ENCODE measurements around the gene TACC3.
A peak's percentile ranks its signal among the peaks of the same experiment; 100 is the strongest.

TACC3 gene

DNA sequence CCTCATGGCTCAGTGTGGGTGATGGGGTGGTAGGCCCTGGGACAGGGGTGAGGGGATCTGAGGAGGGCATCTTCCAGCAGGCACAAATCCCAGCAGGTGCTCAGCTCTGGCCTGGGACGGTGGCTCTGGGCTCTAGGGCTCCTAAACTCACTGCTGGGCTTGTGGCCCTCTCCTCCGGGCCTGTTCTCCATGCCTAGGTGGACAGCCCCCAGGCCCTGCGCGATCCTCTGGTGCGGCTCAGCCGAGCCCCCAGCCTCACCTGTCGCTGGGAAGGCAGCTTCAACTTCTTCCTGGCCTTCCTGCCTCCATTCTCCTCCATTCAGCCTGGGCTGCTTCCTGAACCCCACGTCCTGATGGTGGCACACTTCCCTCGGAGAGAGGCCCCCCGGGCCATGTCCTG, 52.4 kb downstream of the TACC3 start:
- no peak for DNase-seq (ENCODE audit: low read depth, low spot score)

- DNase-seq (ENCODE audit: low read depth, low spot score) = peak; percentile 87
Measured at GRCh38 chr4:1775731-1776500, 54.6 kb downstream of the TACC3 start.

DNA sequence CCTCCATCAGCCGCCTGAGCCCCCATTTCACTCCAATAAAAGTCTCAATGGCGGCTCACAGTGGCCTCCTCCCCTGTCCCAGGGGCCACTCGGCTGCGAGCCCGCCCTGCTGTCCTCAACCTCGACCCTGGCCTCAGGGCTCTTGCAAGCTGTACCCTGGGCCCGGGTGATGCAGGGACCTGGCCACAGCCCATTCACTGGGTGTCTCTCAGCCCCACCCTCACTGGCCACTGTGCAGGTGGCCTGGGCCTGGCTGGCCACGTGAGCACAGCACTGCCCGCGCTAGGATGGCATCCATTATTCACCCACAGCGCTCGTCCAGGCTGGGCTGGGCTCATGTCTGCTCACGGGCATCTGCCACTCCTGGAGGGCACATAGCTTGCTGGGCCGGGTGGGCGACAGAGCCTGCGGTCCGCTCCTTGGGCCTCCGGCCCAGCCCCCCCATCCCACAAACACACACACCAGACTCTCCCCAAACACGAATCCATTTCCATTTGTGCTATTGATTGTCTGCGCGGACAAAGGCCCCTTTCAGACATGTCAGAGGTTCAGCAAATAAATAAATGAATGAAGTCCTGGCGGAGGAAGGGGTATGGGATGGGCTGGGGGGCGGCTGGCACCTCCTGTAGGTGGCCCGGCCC, 55.3 kb downstream of the TACC3 start:
- DNase-seq (ENCODE audit: low read depth, low spot score) = no peak

- DNase-seq (ENCODE audit: low read depth, low spot score) = peak; percentile 100
Measured at GRCh38 chr4:1777822-1778641, 56.7 kb downstream of the TACC3 start.

GRCh38 chr4:1778642-1779392, 57.5 kb downstream of the TACC3 start:
- no peak for DNase-seq (ENCODE audit: low read depth, low spot score)

DNA sequence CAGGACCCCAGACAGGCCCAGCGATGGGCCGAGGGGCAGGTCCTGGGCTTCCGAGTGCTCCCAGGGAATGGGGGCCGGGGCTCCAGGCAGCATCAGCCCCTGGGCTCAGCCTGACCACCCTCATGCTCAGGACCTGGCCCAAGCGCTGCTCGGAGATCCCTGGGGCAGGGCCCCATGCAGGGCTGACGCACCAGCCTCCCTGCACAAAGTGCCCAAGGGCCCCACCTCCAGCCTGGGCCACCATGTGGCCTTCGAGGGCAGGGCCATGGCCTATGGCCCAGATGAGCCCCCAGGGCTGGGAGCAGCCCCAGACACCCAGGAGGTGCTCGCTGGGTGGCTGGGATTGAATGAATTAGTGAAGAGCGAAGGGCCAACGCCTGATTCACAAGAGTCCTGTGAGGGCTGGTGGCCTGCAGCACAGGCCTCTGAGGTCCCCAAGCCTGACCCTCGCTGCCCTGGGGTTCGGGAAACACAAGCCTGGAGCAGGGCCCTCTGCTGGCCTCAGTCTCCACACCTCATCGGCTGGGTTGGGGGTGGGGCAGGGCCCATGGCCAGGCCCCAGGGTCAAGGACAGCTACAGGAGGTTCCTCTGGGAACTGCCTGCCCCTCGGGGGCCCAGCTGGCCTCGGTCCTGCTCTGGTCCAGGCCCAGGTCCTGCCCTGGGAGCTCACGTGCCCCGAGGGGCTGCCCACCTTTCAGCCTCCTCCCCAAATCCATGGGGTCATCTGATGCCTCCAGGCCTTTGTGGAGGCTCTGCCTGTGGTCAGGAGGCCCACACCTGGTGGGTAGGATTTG, 58.5 kb downstream of the TACC3 start:
- no peak for DNase-seq (ENCODE audit: low read depth, low spot score)

- no peak for DNase-seq (ENCODE audit: low read depth, low spot score)
Measured at GRCh38 chr4:1780435-1780834, 59.1 kb downstream of the TACC3 start.

DNA sequence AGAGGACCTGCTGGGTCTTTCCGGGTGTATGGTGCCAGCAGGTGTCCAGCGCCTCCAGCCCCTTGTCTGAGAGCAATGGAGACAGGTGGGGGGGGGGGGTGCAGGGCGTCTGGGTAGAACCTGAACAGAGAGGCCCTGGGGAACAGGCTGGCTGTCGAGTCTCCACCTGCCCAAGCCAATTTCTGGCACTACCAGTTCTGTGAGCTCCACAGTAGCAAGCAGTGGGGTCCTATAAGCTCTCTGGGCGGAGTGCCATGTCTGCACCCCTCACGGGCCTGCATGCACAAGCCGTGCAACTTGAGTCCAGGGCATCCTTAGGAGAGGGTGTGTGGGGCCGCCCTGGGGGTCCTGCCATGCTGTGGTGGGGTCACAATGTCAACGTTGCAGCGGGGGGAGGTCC, 61.7 kb downstream of the TACC3 start:
- no peak for DNase-seq (ENCODE audit: low read depth, low spot score)

DNA sequence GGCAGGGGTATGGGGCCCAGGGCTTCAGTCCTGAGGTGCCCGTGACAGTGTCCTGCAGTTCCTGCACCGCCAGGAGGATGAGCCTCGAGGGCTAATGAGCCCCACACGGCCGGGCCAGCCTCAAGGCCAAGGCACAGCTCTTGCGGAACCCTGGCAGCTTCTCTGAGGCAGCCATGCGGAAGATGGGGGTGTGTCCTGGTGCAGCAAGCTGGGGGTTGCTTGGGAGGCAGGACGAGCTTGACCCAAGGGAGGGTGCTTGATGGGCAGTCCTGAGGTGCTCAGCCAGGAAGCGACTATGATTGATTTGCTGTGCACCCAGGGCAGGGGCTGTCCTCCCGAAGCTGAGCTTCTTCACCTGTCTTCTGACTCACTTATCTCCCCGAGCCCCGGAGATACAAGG, 62.6 kb downstream of the TACC3 start:
- DNase-seq (ENCODE audit: low read depth, low spot score) = no peak

- no peak for DNase-seq (ENCODE audit: low read depth, low spot score)
Measured at GRCh38 chr4:1784395-1784788, 63.1 kb downstream of the TACC3 start.

DNA sequence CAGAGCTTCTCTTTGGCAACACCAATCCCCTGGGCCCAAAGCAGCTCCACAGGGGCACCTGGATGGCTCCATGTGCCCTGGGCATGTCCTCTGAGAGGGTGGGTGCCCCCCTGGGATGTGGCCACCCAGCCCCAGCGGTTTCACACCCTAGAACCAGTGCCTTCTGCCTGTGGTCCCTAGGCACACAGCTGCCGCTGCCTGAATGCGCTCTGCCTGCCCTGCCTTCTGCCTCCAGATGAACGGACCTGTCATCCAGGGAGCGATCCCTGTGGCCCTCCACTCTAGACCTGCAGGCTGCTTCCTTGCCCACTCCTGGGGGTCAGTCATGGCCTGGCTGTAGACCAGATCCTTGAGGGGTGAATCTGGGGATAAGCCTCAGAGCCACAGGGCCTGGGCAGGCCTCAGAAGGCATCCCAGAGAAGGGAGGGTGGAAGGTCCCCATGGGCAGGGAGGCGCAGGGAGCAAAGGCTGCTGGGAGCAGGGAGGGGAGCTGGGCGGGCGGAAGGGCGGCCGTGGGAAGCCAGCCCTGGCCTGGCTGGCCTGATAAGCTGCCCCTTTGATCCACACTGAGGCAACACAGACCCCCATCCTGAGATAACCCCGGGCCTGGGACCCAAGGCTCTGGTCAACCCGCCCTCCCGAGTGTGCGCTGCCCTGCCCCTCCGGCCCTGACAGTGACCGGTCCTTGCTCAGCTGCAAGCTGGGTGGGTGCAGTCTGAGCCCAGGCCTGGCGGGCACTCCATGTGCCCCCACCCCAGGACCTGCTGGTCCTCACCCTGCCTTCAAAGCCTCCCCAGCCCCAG, 63.7 kb downstream of the TACC3 start:
- peak; percentile 83 for DNase-seq (ENCODE audit: low read depth, low spot score)

DNA sequence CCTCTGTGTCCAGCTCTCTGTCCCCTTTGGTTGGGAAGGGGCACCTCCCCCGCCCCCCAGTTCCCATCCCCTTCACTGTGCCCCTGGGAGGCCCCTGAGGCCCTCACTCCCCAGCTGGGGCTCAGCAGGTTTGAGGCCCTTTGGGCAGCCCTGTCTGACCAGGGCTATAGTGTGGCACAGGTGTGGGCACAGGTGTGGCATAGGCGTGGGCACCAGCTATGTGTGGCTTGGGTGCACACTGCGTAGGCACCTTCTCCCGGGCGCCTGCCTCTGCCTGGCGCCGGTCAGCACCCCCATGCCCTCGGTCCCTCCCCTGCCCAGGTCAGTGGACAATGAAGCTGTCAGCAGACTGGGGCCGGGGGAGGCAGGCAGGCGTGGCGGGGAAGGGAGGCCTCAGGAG, 64.3 kb downstream of the TACC3 start:
- DNase-seq (ENCODE audit: low read depth, low spot score) = no peak

- no peak for DNase-seq (ENCODE audit: low read depth, low spot score)
Measured at GRCh38 chr4:1786544-1787362, 65.4 kb downstream of the TACC3 start.

DNA sequence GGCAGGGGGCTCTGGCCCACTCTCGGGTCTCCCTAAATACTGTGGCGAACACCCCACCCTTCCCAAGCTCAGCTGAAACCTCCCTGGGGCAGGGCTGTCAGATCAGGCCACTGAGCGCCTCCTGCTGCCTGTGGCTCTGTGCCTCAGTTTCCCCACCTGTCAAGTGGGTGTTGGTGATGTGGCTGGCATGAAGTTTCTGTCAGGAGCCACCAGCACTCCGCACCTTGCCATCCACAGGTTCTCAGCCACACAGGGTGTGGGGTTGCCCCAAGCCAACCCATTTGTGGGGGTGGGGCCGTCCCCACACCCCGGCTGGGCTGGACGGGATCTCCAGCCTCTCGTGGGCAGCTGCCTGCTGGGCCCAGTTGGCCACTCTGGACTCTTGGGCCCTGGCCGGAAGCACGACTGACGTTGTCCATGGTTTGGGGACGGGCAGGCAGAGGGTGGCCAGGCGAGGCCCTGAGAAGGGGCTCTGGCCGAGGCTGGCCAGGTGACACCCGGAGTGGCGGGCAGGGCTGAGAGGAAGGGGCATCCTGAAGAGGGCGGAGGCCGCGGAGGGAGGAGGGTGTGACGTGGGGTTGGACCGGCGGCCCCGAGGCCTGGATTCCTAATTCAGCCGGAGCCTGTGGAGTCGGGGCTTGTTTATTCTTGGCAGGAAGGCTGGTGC, 66.2 kb downstream of the TACC3 start:
- DNase-seq (ENCODE audit: low read depth, low spot score) = no peak

- DNase-seq (ENCODE audit: low read depth, low spot score) = no peak
Measured at GRCh38 chr4:1788254-1788973, 67.1 kb downstream of the TACC3 start.

- no peak for DNase-seq (ENCODE audit: low read depth, low spot score)
Measured at GRCh38 chr4:1789552-1789951, 68.2 kb downstream of the TACC3 start.

DNA sequence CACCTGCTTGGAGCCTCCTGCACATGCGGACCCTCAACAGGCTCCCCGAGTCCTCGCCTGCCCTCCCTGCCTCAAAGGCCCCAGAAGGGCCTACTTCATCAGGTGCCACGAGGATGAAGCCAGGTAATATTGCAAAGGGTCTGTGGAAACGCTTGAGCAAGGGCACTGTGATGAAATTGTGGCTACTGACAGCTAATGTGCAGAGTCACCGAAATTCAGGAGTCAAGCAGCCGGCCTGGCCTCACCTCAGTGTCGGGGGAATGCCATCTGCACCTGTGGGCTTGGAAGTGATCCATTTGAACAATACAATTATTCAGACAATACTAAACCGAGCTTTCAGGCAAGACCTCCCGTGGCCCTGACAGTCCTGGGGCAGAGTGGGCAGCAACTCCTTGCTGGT, 68.7 kb downstream of the TACC3 start:
- DNase-seq (ENCODE audit: low read depth, low spot score) = no peak

All from ELF-1 (cell line).